WTC11 (cell line): ENCODE results near the gene PCNX1. TPM values are rescaled to one million over a fixed set of nuclear protein-coding genes. Genes with fewer than 3 reads are reported as not detected.

Experiments used
- ATAC-seq: fragments of 200-7000 bp; cut with Tn5 transposase; 2 replicates; pipeline ENCODE4 v1.10.0; 2021; ENCODE audit warnings: mild to moderate bottlenecking, moderate library complexity
- CTCF ChIA-PET: fragments of 300-600 bp; sonication (Branson Sonifier 250); formaldehyde crosslinking; loops from one replicate; lab custom pipeline; 2021; ENCODE audit warnings: antibody characterized with exemption; lab: Charles Lee
- POLR2A ChIA-PET: fragments of 350-600 bp; sonication (Branson Sonifier 250); formaldehyde crosslinking; loops from one replicate; lab custom pipeline; 2021; ENCODE audit warnings: antibody characterized with exemption; lab: Charles Lee
- DNase-seq: peaks from one replicate; pipeline ENCODE4 v3.0.0; 2021; ENCODE audit warnings: low spot score
- H3K27ac Mint-ChIP-seq: 2 replicates; pipeline ENCODE4 v1.8.0; 2021; ENCODE audit warnings: mixed read lengths
- H3K27me3 Mint-ChIP-seq: 2 replicates; pipeline ENCODE4 v1.8.0; 2021; ENCODE audit warnings: low read depth, mild to moderate bottlenecking, moderate library complexity, mixed read lengths
- H3K36me3 Mint-ChIP-seq: 2 replicates; pipeline ENCODE4 v1.8.0; 2021; ENCODE audit warnings: mixed read lengths
- H3K4me1 Mint-ChIP-seq: 2 replicates; pipeline ENCODE4 v1.8.0; 2022; ENCODE audit warnings: mixed read lengths
- H3K4me3 Mint-ChIP-seq: 2 replicates; pipeline ENCODE4 v1.8.0; 2021; ENCODE audit warnings: mild to moderate bottlenecking, moderate library complexity, mixed read lengths
- H3K9me3 Mint-ChIP-seq: 2 replicates; pipeline ENCODE4 v1.8.0; 2021; ENCODE audit warnings: mixed read lengths
- ARID4B ChIP-seq: sonication (generic); formaldehyde crosslinking; IDR thresholded peaks from 2 replicates; pipeline ENCODE4 v1.8.0; 2023; ENCODE audit warnings: missing genetic modification reagents, mild to moderate bottlenecking, borderline replicate concordance
- CDX4 ChIP-seq: fragments of 250-450 bp; sonication (Bioruptor Pico); IDR thresholded peaks from 2 replicates; pipeline ENCODE4 v1.9.0; 2021; ENCODE audit warnings: moderate library complexity, mild to moderate bottlenecking, inconsistent platforms, borderline replicate concordance
- FOXK1 ChIP-seq: sonication (generic); formaldehyde crosslinking; IDR thresholded peaks from 2 replicates; pipeline ENCODE4 v1.8.0; 2022; ENCODE audit warnings: mild to moderate bottlenecking, moderate library complexity, missing genetic modification reagents
- HMGXB4 ChIP-seq: sonication (generic); formaldehyde crosslinking; IDR thresholded peaks from 2 replicates; pipeline ENCODE4 v1.8.1; 2023; ENCODE audit warnings: mild to moderate bottlenecking, moderate library complexity, missing genetic modification reagents
- KAT7 ChIP-seq: sonication (generic); formaldehyde crosslinking; IDR thresholded peaks from 2 replicates; pipeline ENCODE4 v1.8.1; 2023; ENCODE audit warnings: missing genetic modification reagents, mild to moderate bottlenecking, borderline replicate concordance
- MAX ChIP-seq: sonication (generic); formaldehyde crosslinking; IDR thresholded peaks from 2 replicates; pipeline ENCODE4 v1.8.0; 2022; ENCODE audit warnings: mild to moderate bottlenecking, missing genetic modification reagents
- SMAD4 ChIP-seq: sonication (generic); formaldehyde crosslinking; IDR thresholded peaks from 2 replicates; pipeline ENCODE4 v1.8.0; 2022; ENCODE audit warnings: mild to moderate bottlenecking, missing genetic modification reagents
- TP53 ChIP-seq: sonication (generic); formaldehyde crosslinking; IDR thresholded peaks from 2 replicates; pipeline ENCODE4 v1.8.1; 2023; ENCODE audit warnings: mild to moderate bottlenecking, missing genetic modification reagents
- USF1 ChIP-seq: sonication (generic); formaldehyde crosslinking; IDR thresholded peaks from 2 replicates; pipeline ENCODE4 v1.8.0; 2022; ENCODE audit warnings: mild to moderate bottlenecking, missing genetic modification reagents
- ZNF138 ChIP-seq: sonication (generic); formaldehyde crosslinking; conservative IDR thresholded peaks from 2 replicates; pipeline ENCODE4 v1.8.1; 2022; ENCODE audit warnings: mild to moderate bottlenecking, moderate library complexity, missing genetic modification reagents
- ZNF263 ChIP-seq: sonication (generic); formaldehyde crosslinking; IDR thresholded peaks from 2 replicates; pipeline ENCODE4 v1.8.1; 2022; ENCODE audit warnings: low read depth, mild to moderate bottlenecking, moderate library complexity, missing genetic modification reagents
- total RNA-seq: library from RNA; stranded (reverse); gene quantifications from 3 replicates; pipeline ENCODE4 v1.2.3, GENCODE V29; 2021

The PCNX1 gene
- total RNA-seq, 1 experiment from 2014 or later = 46.4 TPM

GRCh38 chr14:70906793-70907175 lies 475 bp upstream of the PCNX1 start:
- no peaks in the 10 kb centered on the region for H3K9me3 Mint-ChIP-seq
- ATAC-seq = peak; percentile 2; the same call in 1 of the 2 replicates

GRCh38 chr14:70907996-70908934 lies 1.0 kb downstream of the PCNX1 start:
- peak; percentile 73 for DNase-seq
- Mint-ChIP-seq H3K36me3 (no peaks in the 10 kb centered on the region), H3K4me1 (peaks cover 51% of the 10 kb centered on the region)

More at GRCh38 chr14:70906793-70907175, 475 bp upstream of the PCNX1 start:
- peaks cover 40% of the 10 kb centered on the region for H3K4me1 Mint-ChIP-seq
- H3K27ac Mint-ChIP-seq = peak overlapping the region; percentile 82
- H3K27me3 Mint-ChIP-seq = no peaks in the 10 kb centered on the region; the same call in 1 of the 2 replicates
- ChIA-PET CTCF (interaction anchor here (0.8 to 2.6 kb wide), 16 partner anchors 13 to 193 kb away, joined by 3 to 31 read pairs (median 6); partner anchors contain the start of gene MAP3K9), POLR2A (interaction anchor here (0.6 to 1.2 kb wide), 2 partner anchors 89 to 97 kb away, joined by 3 read pairs; no protein-coding TSS in a partner anchor)
- H3K36me3 Mint-ChIP-seq = no peaks in the 10 kb centered on the region
- no peak for DNase-seq
- H3K4me3 Mint-ChIP-seq = peak overlapping the region; percentile 71
- no peak for TF ChIP-seq SMAD4 (CRISPR knock-in tag)

More at GRCh38 chr14:70907996-70908934, 1.0 kb downstream of the PCNX1 start:
- TF ChIP-seq HMGXB4 (CRISPR knock-in tag) (peak; percentile 83), KAT7 (CRISPR knock-in tag) (peak; percentile 76; the same call in 1 of the 2 replicates), CDX4 (CRISPR knock-in tag) (no peak), TP53 (CRISPR knock-in tag) (no peak), MAX (CRISPR knock-in tag) (peak; percentile 15; the same call in 1 of the 2 replicates), USF1 (CRISPR knock-in tag) (peak; percentile 15; the same call in 1 of the 2 replicates), ZNF138 (CRISPR knock-in tag) (no peak), FOXK1 (CRISPR knock-in tag) (0 out of 2 replicates have a peak, but pooled peaks have one; percentile 42), ZNF263 (CRISPR knock-in tag) (peak; percentile 45), ARID4B (0 out of 2 replicates have a peak, but pooled peaks have one; percentile 58)
- ChIA-PET POLR2A (interaction anchor here (1.2 kb wide), 1 partner anchor 98 kb away, joined by 3 read pairs; no protein-coding TSS in a partner anchor), CTCF (interaction anchor here (0.7 to 2.6 kb wide), 8 partner anchors 10 to 92 kb away, joined by 3 to 31 read pairs (median 8); no protein-coding TSS in a partner anchor)
- no peaks in the 10 kb centered on the region for H3K9me3 Mint-ChIP-seq
- peak overlapping the region; percentile 96 for H3K4me3 Mint-ChIP-seq
- peak overlapping the region; percentile 85 for H3K27ac Mint-ChIP-seq
- no peak for ATAC-seq
- H3K27me3 Mint-ChIP-seq = no peaks in the 10 kb centered on the region; the same call in 1 of the 2 replicates
